IPS-18a (cell line): Measurements from ENCODE around the gene CERT1.
"Not testable (repeated sequence)": the region's sequence is repeated elsewhere in the genome, so short reads cannot be mapped to it uniquely, and the experiment has no call there.

Experiments used
- H3K27ac ChIP-seq: one replicate; pipeline ENCODE4 v1.5.1; 2013; ENCODE audit warnings: low read length
- H3K27me3 ChIP-seq: one replicate; pipeline ENCODE4 v1.6.1; 2013; ENCODE audit warnings: mild to moderate bottlenecking, low read length; ENCODE audit not compliant: control insufficient read depth, insufficient read depth
- H3K36me3 ChIP-seq: one replicate; pipeline ENCODE4 v1.6.1; 2013; ENCODE audit warnings: low read depth, low read length; ENCODE audit not compliant: control insufficient read depth
- H3K4me1 ChIP-seq: one replicate; pipeline ENCODE4 v1.6.1; 2013; ENCODE audit warnings: low read depth, low read length; ENCODE audit not compliant: control insufficient read depth
- H3K4me3 ChIP-seq: one replicate; pipeline ENCODE4 v1.5.1; 2013; ENCODE audit warnings: low read length
- H3K9ac ChIP-seq: one replicate; pipeline ENCODE4 v1.6.1; 2013; ENCODE audit warnings: mild to moderate bottlenecking, low read length, moderate library complexity
- H3K9me3 ChIP-seq: one replicate; pipeline ENCODE4 v1.6.1; 2013; ENCODE audit warnings: low read depth, low read length; ENCODE audit not compliant: control insufficient read depth

CERT1 gene

DNA sequence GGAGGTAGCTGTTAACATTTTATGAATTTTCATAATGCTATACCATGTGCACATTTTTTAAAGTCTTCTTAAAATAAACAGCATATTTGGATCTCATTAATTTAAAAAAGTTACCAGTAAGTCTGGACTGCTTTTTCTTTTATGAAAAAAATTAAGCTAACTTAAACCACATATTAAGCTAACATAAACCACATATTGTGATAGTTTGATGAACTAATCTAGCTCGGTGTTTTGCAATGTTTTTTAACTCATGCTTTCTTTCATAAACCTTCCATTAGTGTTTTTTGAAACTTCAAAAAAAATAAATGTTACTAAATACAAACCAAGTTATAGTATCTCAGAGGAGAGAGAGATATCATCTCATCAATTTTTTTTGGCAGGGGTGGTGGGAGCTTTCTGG lies 26.8 kb upstream of the CERT1 start:
- Histone ChIP-seq H3K27ac (no peak overlapping the region), H3K9me3 (no peaks in the 10 kb centered on the region), H3K4me1 (peaks cover 7% of the 10 kb centered on the region), H3K4me3 (no peak overlapping the region), H3K9ac (no peak overlapping the region), H3K27me3 (no peaks in the 10 kb centered on the region), H3K36me3 (no peaks in the 10 kb centered on the region)

DNA sequence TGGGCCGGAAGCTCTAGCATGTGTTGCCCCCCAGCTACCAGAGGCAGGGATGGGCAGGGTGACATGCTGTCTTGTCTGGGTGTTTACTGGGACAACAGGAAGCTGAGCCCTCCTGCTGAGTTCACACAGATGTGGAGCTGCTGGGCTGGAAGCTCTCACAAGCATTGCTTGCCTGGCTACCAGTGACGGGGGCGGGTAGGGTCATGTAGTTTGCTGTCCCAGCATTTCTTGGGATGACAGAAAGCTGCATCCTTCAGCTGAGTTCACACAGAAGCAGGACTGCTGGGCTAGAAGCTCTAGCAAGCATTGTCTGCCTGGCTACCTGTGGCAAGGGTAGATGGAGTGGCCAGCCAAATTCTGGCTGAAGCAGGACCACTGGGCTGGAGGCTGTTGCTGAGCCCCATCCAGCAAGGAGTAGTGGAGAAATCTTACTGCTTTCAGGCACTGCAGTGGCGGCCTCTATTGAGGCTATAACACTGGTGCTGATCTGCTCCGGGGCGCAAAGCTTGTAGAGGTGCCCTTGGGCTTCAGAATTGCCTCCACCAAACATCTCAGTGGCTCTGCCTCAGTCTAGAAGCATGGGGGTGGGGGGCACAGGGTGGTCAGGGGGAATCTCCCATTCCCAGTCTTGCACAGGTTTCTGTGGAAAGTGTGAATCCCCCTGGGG lies 25.4 kb upstream of the CERT1 start:
- H3K27me3 ChIP-seq = no peaks in the 10 kb centered on the region
- no peak overlapping the region for H3K4me3 ChIP-seq
- peaks cover 4% of the 10 kb centered on the region for H3K9me3 ChIP-seq
- H3K27ac ChIP-seq = no peak overlapping the region
- H3K9ac ChIP-seq = no peak overlapping the region
- peaks cover 7% of the 10 kb centered on the region for H3K4me1 ChIP-seq
- no peaks in the 10 kb centered on the region for H3K36me3 ChIP-seq

- Histone ChIP-seq H3K9me3 (peaks cover 5% of the 10 kb centered on the region), H3K36me3 (no peaks in the 10 kb centered on the region), H3K27me3 (no peaks in the 10 kb centered on the region), H3K27ac (no peak overlapping the region), H3K4me1 (peaks cover 7% of the 10 kb centered on the region), H3K9ac (no peak overlapping the region), H3K4me3 (no peak overlapping the region)
These were observed 24.7 kb upstream of the CERT1 start for GRCh38 chr5:75536147-75536546.

DNA sequence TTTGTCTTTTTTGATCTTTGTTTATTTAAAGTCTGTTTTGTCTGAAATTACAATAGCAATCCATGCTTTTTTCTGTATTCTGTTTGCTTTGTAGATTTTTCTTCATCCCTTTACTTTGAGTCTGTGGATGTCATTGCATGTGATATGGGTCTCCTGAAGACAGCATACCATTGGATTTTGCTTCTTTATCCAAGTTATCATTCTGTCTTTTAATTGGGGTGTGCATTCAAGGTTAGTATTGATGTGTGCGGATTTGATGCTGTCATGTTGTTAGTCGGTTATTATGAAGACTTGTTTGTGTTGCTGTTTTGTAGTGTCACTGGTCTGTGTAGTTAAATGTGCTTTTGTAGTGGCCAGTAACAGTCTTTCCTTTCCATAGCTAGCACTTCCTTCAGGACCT lies 23.3 kb upstream of the CERT1 start:
- H3K27ac ChIP-seq = no peak overlapping the region
- no peak overlapping the region for H3K4me3 ChIP-seq
- peaks cover 7% of the 10 kb centered on the region for H3K4me1 ChIP-seq
- peaks cover 5% of the 10 kb centered on the region for H3K9me3 ChIP-seq
- no peak overlapping the region for H3K9ac ChIP-seq
- no peaks in the 10 kb centered on the region for H3K36me3 ChIP-seq
- no peaks in the 10 kb centered on the region for H3K27me3 ChIP-seq

DNA sequence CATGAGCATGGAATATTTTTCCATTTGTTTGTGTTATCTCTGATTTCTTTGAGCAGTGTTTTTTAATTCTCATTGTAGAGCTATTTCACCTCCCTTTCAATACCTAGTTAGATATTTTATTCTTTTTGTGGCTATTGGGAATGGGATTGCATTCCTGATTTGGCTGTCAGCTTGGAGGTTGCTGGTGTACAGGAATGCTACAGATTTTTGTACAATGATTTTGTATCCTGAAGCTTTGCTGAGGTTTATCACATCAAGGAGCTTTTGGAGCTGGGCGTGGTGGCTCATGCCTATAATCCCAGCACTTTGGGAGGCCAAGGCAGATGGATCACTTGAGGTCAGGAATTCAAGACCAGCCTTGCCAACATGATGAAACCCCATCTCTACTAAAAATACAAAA lies 22.3 kb upstream of the CERT1 start:
- not testable (repeated sequence) for H3K27ac ChIP-seq, H3K9ac ChIP-seq, H3K9me3 ChIP-seq, H3K4me3 ChIP-seq, H3K27me3 ChIP-seq, H3K36me3 ChIP-seq, H3K4me1 ChIP-seq

- no peak overlapping the region for H3K27ac ChIP-seq
- no peaks in the 10 kb centered on the region for H3K27me3 ChIP-seq
- no peak overlapping the region for H3K9ac ChIP-seq
- peaks cover 7% of the 10 kb centered on the region for H3K4me1 ChIP-seq
- H3K4me3 ChIP-seq = no peak overlapping the region
- no peaks in the 10 kb centered on the region for H3K36me3 ChIP-seq
- peaks cover 5% of the 10 kb centered on the region for H3K9me3 ChIP-seq
These were observed 20.8 kb upstream of the CERT1 start for GRCh38 chr5:75532190-75532589.

DNA sequence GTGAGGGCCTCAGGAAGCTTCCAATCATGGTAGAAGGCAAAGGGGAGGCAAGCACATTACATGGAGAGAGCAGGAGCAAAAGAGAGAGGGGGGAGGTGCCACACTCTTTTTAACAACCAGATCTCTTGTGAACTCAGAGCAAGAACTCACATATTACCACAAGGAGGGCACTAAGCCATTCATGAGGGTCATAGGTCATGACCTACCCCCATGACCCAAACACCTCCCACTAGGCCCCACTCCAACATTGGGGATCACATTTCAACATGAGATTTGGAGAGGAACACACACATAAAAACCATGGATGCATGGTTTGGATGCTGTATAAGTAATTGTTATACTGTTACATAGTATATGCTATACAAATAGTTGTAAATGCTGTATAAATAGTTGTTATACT lies 17.8 kb upstream of the CERT1 start:
- H3K9ac ChIP-seq = no peak overlapping the region
- no peaks in the 10 kb centered on the region for H3K4me1 ChIP-seq
- no peak overlapping the region for H3K4me3 ChIP-seq
- H3K27ac ChIP-seq = no peak overlapping the region
- H3K36me3 ChIP-seq = no peaks in the 10 kb centered on the region
- H3K27me3 ChIP-seq = no peaks in the 10 kb centered on the region
- H3K9me3 ChIP-seq = peaks cover 5% of the 10 kb centered on the region

GRCh38 chr5:75526070-75526469 lies 14.6 kb upstream of the CERT1 start:
- Histone ChIP-seq H3K27me3 (no peaks in the 10 kb centered on the region), H3K4me1 (no peaks in the 10 kb centered on the region), H3K36me3 (no peaks in the 10 kb centered on the region), H3K4me3 (no peak overlapping the region), H3K9ac (no peak overlapping the region), H3K9me3 (peaks cover 5% of the 10 kb centered on the region), H3K27ac (no peak overlapping the region)

DNA sequence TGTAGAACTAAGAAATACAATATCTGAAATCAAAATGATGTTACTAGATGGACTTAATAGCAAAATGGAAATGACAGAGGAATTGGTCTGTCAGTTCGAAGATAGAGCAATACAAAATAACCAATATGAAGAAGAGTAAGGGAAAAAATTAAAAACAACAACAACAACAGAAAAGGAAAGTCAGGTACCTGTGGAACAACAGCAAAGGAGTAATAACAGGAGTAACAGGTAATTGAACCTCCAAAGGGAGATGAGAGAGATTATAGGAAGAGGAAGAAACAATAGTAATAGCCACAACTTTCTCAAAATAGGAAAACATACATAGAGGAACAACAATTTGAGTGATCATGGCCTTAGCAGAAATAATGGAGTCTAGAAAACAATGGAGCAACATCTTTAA lies 13.9 kb upstream of the CERT1 start:
- Histone ChIP-seq H3K27ac (no peak overlapping the region), H3K9ac (no peak overlapping the region), H3K9me3 (peaks cover 5% of the 10 kb centered on the region), H3K4me1 (no peaks in the 10 kb centered on the region), H3K4me3 (no peak overlapping the region), H3K27me3 (no peaks in the 10 kb centered on the region), H3K36me3 (no peaks in the 10 kb centered on the region)

GRCh38 chr5:75524591-75524990 lies 13.2 kb upstream of the CERT1 start:
- H3K27me3 ChIP-seq = no peaks in the 10 kb centered on the region
- peaks cover 5% of the 10 kb centered on the region for H3K9me3 ChIP-seq
- H3K4me3 ChIP-seq = no peak overlapping the region
- H3K9ac ChIP-seq = no peak overlapping the region
- H3K36me3 ChIP-seq = no peaks in the 10 kb centered on the region
- no peaks in the 10 kb centered on the region for H3K4me1 ChIP-seq
- H3K27ac ChIP-seq = no peak overlapping the region

GRCh38 chr5:75524071-75524470 lies 12.6 kb upstream of the CERT1 start:
- H3K27me3 ChIP-seq = no peaks in the 10 kb centered on the region
- H3K4me3 ChIP-seq = no peak overlapping the region
- peaks cover 5% of the 10 kb centered on the region for H3K9me3 ChIP-seq
- no peak overlapping the region for H3K27ac ChIP-seq
- no peaks in the 10 kb centered on the region for H3K4me1 ChIP-seq
- no peak overlapping the region for H3K9ac ChIP-seq
- H3K36me3 ChIP-seq = no peaks in the 10 kb centered on the region

DNA sequence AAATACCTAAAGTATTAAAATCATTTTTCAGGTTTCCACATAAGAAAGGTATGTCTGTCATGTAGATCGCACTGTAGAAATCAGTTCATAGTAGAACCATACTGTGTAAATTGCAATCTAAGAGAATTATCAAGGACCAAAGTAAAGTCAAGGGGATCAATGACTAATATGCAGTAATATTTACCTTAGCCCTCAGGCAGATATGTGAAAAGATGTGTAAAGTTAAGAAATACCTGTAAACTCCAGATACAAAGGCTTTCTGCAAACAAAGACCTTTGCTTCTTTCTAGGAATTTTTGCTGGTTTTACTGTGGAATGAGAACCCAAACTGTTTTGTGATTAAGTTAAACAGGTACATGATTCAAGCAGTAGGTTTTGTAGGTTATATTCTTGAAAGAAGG lies 11.8 kb upstream of the CERT1 start:
- Histone ChIP-seq H3K4me3 (no peak overlapping the region), H3K27me3 (no peaks in the 10 kb centered on the region), H3K9me3 (peaks cover 5% of the 10 kb centered on the region), H3K4me1 (no peaks in the 10 kb centered on the region), H3K36me3 (no peaks in the 10 kb centered on the region), H3K27ac (no peak overlapping the region), H3K9ac (no peak overlapping the region)
